H1 (cell line): ENCODE measurements around the gene ZNF823.
"Not testable (repeated sequence)": the region's sequence is repeated elsewhere in the genome, so short reads cannot be mapped to it uniquely, and the experiment has no call there.

Experiments used
- CBX8 ChIP-seq: fragments of 300-800, 300-1000 bp; sonication (generic); IDR thresholded peaks from 2 replicates; pipeline ENCODE4 v1.7.1; 2016; ENCODE audit warnings: low read depth, low read length, borderline replicate concordance
- E2F6 ChIP-seq: IDR thresholded peaks from 2 replicates; pipeline ENCODE4 v1.6.1; 2012; ENCODE audit warnings: inconsistent platforms
- EP300 ChIP-seq, 2 experiments: IDR thresholded peaks; 1 replicate in 1 of 2; 2 replicates in 1 of 2; pipeline ENCODE4 v1.6.1; 2011 to 2012; ENCODE audit warnings: low read depth in 2 of 2, low read length in 2 of 2, mild to moderate bottlenecking in 2 of 2, borderline replicate concordance in 1 of 2, inconsistent platforms in 1 of 2, moderate library complexity in 1 of 2
- FOSL1 ChIP-seq: IDR thresholded peaks from 2 replicates; pipeline ENCODE4 v1.6.1; 2011; ENCODE audit warnings: mild to moderate bottlenecking, low read depth, low read length, moderate library complexity; ENCODE audit not compliant: insufficient read depth
- MAX ChIP-seq: IDR thresholded peaks from 2 replicates; pipeline ENCODE4 v1.6.1; 2012; ENCODE audit warnings: inconsistent platforms
- POLR2A ChIP-seq, 2 experiments: IDR thresholded peaks; 1 replicate in 1 of 2; 2 replicates in 1 of 2; pipeline ENCODE4 v1.6.1; 2011; ENCODE audit warnings: low read depth in 2 of 2, low read length in 2 of 2, mild to moderate bottlenecking in 2 of 2; ENCODE audit errors: control extremely low read depth in 1 of 2
- RAD21 ChIP-seq, 2 experiments: IDR thresholded peaks in 1 of 2; conservative IDR thresholded peaks in 1 of 2; 2 replicates each; pipeline ENCODE4 v1.6.1; 2011; ENCODE audit warnings: low read depth in 2 of 2, low read length in 2 of 2, improper control_type of control experiment in 1 of 2, inconsistent platforms in 1 of 2, mild to moderate bottlenecking in 1 of 2, moderate library complexity in 1 of 2
- RFX5 ChIP-seq: IDR thresholded peaks from 2 replicates; pipeline ENCODE4 v1.6.1; 2011; ENCODE audit warnings: low read depth, low read length, improper control_type of control experiment, borderline replicate concordance

- TF ChIP-seq MAX; FOSL1; E2F6; CBX8; RAD21 (IDR thresholded peaks at IDR 0.05 in 1 of 2, conservative IDR thresholded peaks at IDR 0.05 in 1 of 2; ENCODE audit: low read depth in 2 of 2, low read length in 2 of 2); EP300 (IDR thresholded peaks at IDR 0.05; ENCODE audit: borderline replicate concordance in 1 of 2, low read depth in 2 of 2, low read length in 2 of 2); POLR2A (IDR thresholded peaks at IDR 0.05; ENCODE audit: control extremely low read depth in 1 of 2, low read depth in 2 of 2, low read length in 2 of 2); RFX5: not testable (repeated sequence)
Observed at GRCh38 chr19:11676661-11677600, 61.8 kb downstream of the ZNF823 start.
